Liver (tissue), 9 donors: ENCODE results near the gene DCX. TPM values are rescaled to one million over a fixed set of nuclear protein-coding genes. Genes with fewer than 3 reads are reported as not detected.

Experiments
- DNase-seq: peaks from one replicate; pipeline ENCODE4 v3.0.0-alpha.2; 2017; ENCODE audit warnings: low spot score
- H3K27ac ChIP-seq, 2 donors: one replicate each; pipeline ENCODE4 v1.7.0; 2013; ENCODE audit warnings: inconsistent platforms in 2 of 2, low read length in 2 of 2, control low read depth in 1 of 2, low read depth in 1 of 2, mild to moderate bottlenecking in 1 of 2
- H3K27me3 ChIP-seq, 4 donors: one replicate each; pipeline versions ENCODE4 v1.6.1 to v1.7.0; 2013; ENCODE audit warnings: low read length in 3 of 4, inconsistent platforms in 1 of 4, mild to moderate bottlenecking in 1 of 4, moderate library complexity in 1 of 4; ENCODE audit not compliant: control insufficient read depth in 4 of 4, insufficient read depth in 4 of 4
- H3K36me3 ChIP-seq, 4 donors: one replicate each; pipeline versions ENCODE4 v1.6.1 to v1.7.0; 2013; ENCODE audit warnings: low read length in 3 of 4, mild to moderate bottlenecking in 3 of 4, low read depth in 1 of 4, moderate library complexity in 1 of 4; ENCODE audit not compliant: control insufficient read depth in 4 of 4, insufficient read depth in 3 of 4
- H3K4me1 ChIP-seq, 4 donors: one replicate each; pipeline versions ENCODE4 v1.6.1 to v1.7.0; 2013; ENCODE audit warnings: low read length in 3 of 4, mild to moderate bottlenecking in 3 of 4, moderate library complexity in 1 of 4; ENCODE audit not compliant: control insufficient read depth in 4 of 4, insufficient read depth in 4 of 4
- H3K4me3 ChIP-seq, 3 donors: one replicate each; pipeline versions ENCODE4 v1.6.1 to v1.7.0; 2013; ENCODE audit warnings: low read length in 3 of 3, control low read depth in 1 of 3, low read depth in 1 of 3, mild to moderate bottlenecking in 1 of 3
- H3K9ac ChIP-seq, 2 donors: one replicate each; pipeline ENCODE4 v1.7.0; 2013; ENCODE audit warnings: low read length in 2 of 2, mild to moderate bottlenecking in 2 of 2, moderate library complexity in 2 of 2, control low read depth in 1 of 2, low read depth in 1 of 2
- H3K9me3 ChIP-seq, 4 donors: one replicate each; pipeline versions ENCODE4 v1.6.1 to v1.7.0; 2013; ENCODE audit warnings: low read length in 3 of 4; ENCODE audit not compliant: control insufficient read depth in 4 of 4
- ATF3 ChIP-seq: IDR thresholded peaks from 2 replicates; pipeline ENCODE4 v1.6.1; 2016; ENCODE audit warnings: antibody characterized with exemption
- CTCF ChIP-seq: fragments of 150-350 bp; IDR thresholded peaks from 2 replicates; pipeline ENCODE4 v1.5.1; 2017; ENCODE audit warnings: improper control_type of control experiment, low read depth, low read length; ENCODE audit not compliant: missing input control
- EGR1 ChIP-seq, 2 donors: IDR thresholded peaks; 2 replicates each; pipeline ENCODE4 v1.6.1; 2016 to 2018; ENCODE audit warnings: antibody characterized with exemption in 2 of 2, low read depth in 2 of 2
- FOXA1 ChIP-seq: IDR thresholded peaks from 2 replicates; pipeline ENCODE4 v1.6.1; 2016; ENCODE audit warnings: antibody characterized with exemption
- GABPA ChIP-seq, 2 donors: IDR thresholded peaks in 1 of 2; conservative IDR thresholded peaks in 1 of 2; 2 replicates each; pipeline ENCODE4 v1.6.1; 2016; ENCODE audit warnings: antibody characterized with exemption in 2 of 2, mild to moderate bottlenecking in 1 of 2, moderate library complexity in 1 of 2
- HNF4A ChIP-seq, 2 donors: conservative IDR thresholded peaks; 2 replicates each; pipeline ENCODE4 v1.6.1; 2016; ENCODE audit warnings: antibody characterized with exemption in 2 of 2, mild to moderate bottlenecking in 2 of 2
- JUND ChIP-seq, 2 donors: IDR thresholded peaks; 2 replicates each; pipeline ENCODE4 v1.6.1; 2016; ENCODE audit warnings: antibody characterized with exemption in 2 of 2
- NR2F2 ChIP-seq: IDR thresholded peaks from 2 replicates; pipeline ENCODE4 v1.6.1; 2016; ENCODE audit warnings: antibody characterized with exemption
- RAD21 ChIP-seq, 2 donors: IDR thresholded peaks; 2 replicates each; pipeline ENCODE4 v1.6.1; 2016; ENCODE audit warnings: antibody characterized with exemption in 2 of 2, mild to moderate bottlenecking in 2 of 2
- RXRA ChIP-seq, 2 donors: IDR thresholded peaks; 2 replicates each; pipeline ENCODE4 v1.6.1; 2017 to 2018; ENCODE audit warnings: antibody characterized with exemption in 2 of 2, mild to moderate bottlenecking in 1 of 2
- SP1 ChIP-seq: IDR thresholded peaks from 2 replicates; pipeline ENCODE4 v1.6.1; 2018; ENCODE audit warnings: antibody characterized with exemption, mild to moderate bottlenecking
- TAF1 ChIP-seq: conservative IDR thresholded peaks from 2 replicates; pipeline ENCODE4 v1.6.1; 2016; ENCODE audit warnings: antibody characterized with exemption, mild to moderate bottlenecking
- WGBS: extraction: QIAGEN DNeasy Blood & Tissue Kit; methylation state at CpG from one replicate; pipeline ENCODE4 v1.1.7; 2013; 5-methylcytosine and 5-hydroxymethylcytosine counted together
- polyA plus RNA-seq, 2 donors: library from polyadenylated mRNA; stranded (reverse) in 1 of 2; unstranded in 1 of 2; fragments of 200-250 nt in 1 of 2; fragments of >200 nt in 1 of 2; fragmentation: Nextera tagmentation in 1 of 2; extraction: Ambion mirVana in 1 of 2; gene quantifications; one replicate each; pipeline versions ENCODE4 v1.2.1 to v1.2.3, GENCODE V29; 2013 to 2015
- total RNA-seq, 2 donors: library from RNA; depleted of rRNA; stranded (reverse); fragments of >200 nt; gene quantifications; one replicate each; pipeline ENCODE4 v1.2.3, GENCODE V29; 2014
- TF ChIP-seq, protein P1 (sequence below): IDR thresholded peaks from 2 replicates; pipeline ENCODE4 v1.6.1; 2016; ENCODE audit warnings: antibody characterized with exemption, mild to moderate bottlenecking
- TF ChIP-seq, protein P2 (sequence below): IDR thresholded peaks from 2 replicates; pipeline ENCODE4 v1.6.1; 2016; ENCODE audit warnings: antibody characterized with exemption
- donor health status: healthy.
- donor health status: healthy.
- donor health status: healthy.
- donor health status: healthy.
- donor health status: healthy.

The DCX gene
- total and polyA plus RNA-seq, 4 donors, result 0.01 TPM; not detected in 3

GRCh38 chrX:111360839-111361238 is 51.2 kb downstream of the DCX start:
- Histone ChIP-seq H3K4me3 (no peak overlapping the region), H3K9me3 (peaks cover 0 to 2% (median 0%) of the 10 kb centered on the region in 4 donors), H3K4me1 (no peaks in the 10 kb centered on the region), H3K9ac (no peak overlapping the region), H3K27ac (no peak overlapping the region), H3K27me3 (no peaks in the 10 kb centered on the region), H3K36me3 (no peaks in the 10 kb centered on the region)
- no peak for DNase-seq
- TF ChIP-seq RXRA (IDR thresholded peaks at IDR 0.05), result no peak
- 49% methylated on average over 3 of the region's 3 CpGs for WGBS

- 58% methylated on average over 2 of the region's 2 CpGs for WGBS
- Histone ChIP-seq H3K27ac (no peak overlapping the region), H3K4me3 (no peak overlapping the region), H3K9ac (no peak overlapping the region), H3K9me3 (peaks cover 0 to 2% (median 0%) of the 10 kb centered on the region in 4 donors), H3K4me1 (no peaks in the 10 kb centered on the region), H3K27me3 (no peaks in the 10 kb centered on the region), H3K36me3 (no peaks in the 10 kb centered on the region)
- TF ChIP-seq HNF4A (conservative IDR thresholded peaks at IDR 0.05) (no peak), ATF3 (no peak), JUND (IDR thresholded peaks at IDR 0.05) (no peak), GABPA (IDR thresholded peaks at IDR 0.05 in 1 of 2, conservative IDR thresholded peaks at IDR 0.05 in 1 of 2) (no peak), RXRA (IDR thresholded peaks at IDR 0.05) (no peak), NR2F2 (no peak), EGR1 (IDR thresholded peaks at IDR 0.05; ENCODE audit: low read depth in 2 of 2) (no peak), RAD21 (IDR thresholded peaks at IDR 0.05) (no peak), TAF1 (no peak), FOXA1 (no peak), SP1 (no peak), CTCF (no peak)
- TF ChIP-seq, protein P1, sequence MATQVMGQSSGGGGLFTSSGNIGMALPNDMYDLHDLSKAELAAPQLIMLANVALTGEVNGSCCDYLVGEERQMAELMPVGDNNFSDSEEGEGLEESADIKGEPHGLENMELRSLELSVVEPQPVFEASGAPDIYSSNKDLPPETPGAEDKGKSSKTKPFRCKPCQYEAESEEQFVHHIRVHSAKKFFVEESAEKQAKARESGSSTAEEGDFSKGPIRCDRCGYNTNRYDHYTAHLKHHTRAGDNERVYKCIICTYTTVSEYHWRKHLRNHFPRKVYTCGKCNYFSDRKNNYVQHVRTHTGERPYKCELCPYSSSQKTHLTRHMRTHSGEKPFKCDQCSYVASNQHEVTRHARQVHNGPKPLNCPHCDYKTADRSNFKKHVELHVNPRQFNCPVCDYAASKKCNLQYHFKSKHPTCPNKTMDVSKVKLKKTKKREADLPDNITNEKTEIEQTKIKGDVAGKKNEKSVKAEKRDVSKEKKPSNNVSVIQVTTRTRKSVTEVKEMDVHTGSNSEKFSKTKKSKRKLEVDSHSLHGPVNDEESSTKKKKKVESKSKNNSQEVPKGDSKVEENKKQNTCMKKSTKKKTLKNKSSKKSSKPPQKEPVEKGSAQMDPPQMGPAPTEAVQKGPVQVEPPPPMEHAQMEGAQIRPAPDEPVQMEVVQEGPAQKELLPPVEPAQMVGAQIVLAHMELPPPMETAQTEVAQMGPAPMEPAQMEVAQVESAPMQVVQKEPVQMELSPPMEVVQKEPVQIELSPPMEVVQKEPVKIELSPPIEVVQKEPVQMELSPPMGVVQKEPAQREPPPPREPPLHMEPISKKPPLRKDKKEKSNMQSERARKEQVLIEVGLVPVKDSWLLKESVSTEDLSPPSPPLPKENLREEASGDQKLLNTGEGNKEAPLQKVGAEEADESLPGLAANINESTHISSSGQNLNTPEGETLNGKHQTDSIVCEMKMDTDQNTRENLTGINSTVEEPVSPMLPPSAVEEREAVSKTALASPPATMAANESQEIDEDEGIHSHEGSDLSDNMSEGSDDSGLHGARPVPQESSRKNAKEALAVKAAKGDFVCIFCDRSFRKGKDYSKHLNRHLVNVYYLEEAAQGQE, result no peak
- TF ChIP-seq, protein P2, sequence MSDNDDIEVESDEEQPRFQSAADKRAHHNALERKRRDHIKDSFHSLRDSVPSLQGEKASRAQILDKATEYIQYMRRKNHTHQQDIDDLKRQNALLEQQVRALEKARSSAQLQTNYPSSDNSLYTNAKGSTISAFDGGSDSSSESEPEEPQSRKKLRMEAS, result no peak
- no peak for DNase-seq
Measured at GRCh38 chrX:111355523-111356115, 56.4 kb downstream of the DCX start.
